Adrenal gland (tissue), 12 donors: ENCODE data around the gene EDNRA. TPM values are rescaled to one million over a fixed set of nuclear protein-coding genes. Genes with fewer than 3 reads are reported as not detected.

Experiments
- DNase-seq, 7 donors: peaks; one replicate each; pipeline ENCODE4 v3.0.0-alpha.2; 2019 to 2020
- H3K27ac ChIP-seq, 5 donors: fragments of 200-600 bp; sonication (generic) in 4 of 5; 1 replicate in 3 of 5; 2 replicates in 2 of 5; pipeline versions ENCODE4 v1.5.1 to v1.8.0; 2016 to 2020; ENCODE audit warnings: mild to moderate bottlenecking in 1 of 5
- H3K27me3 ChIP-seq: fragments of 200-600 bp; 2 replicates; pipeline ENCODE4 v1.8.0; 2021
- H3K36me3 ChIP-seq, 2 donors: fragments of 200-600 bp; replicated peaks in 1 of 2; 1 replicate in 1 of 2; 2 replicates in 1 of 2; pipeline versions ENCODE4 v1.5.1 to v1.8.0; 2018 to 2022
- H3K4me1 ChIP-seq, 2 donors: fragments of 200-600 bp; replicated peaks in 1 of 2; 1 replicate in 1 of 2; 2 replicates in 1 of 2; pipeline versions ENCODE4 v1.5.1 to v1.8.0; 2018 to 2021
- H3K4me3 ChIP-seq, 4 donors: fragments of 200-600 bp; sonication (generic) in 3 of 4; one replicate each; pipeline ENCODE4 v1.5.1; 2016 to 2018
- H3K9me3 ChIP-seq, 3 donors: fragments of 200-600 bp; sonication (generic) in 1 of 3; replicated peaks in 1 of 3; 1 replicate in 2 of 3; 2 replicates in 1 of 3; pipeline versions ENCODE4 v1.5.1 to v1.8.0; 2016 to 2021
- POLR2A ChIP-seq, 2 donors: fragments of 450-650 bp; IDR thresholded peaks; one replicate each; pipeline ENCODE4 v1.6.1; 2017; ENCODE audit warnings: antibody characterized with exemption in 2 of 2, mild to moderate bottlenecking in 2 of 2, moderate library complexity in 1 of 2
- WGBS, 4 donors: extraction: QIAGEN DNeasy Blood & Tissue Kit in 2 of 4; methylation state at CpG; one replicate each; pipeline versions ENCODE4 v1.1.5 to v1.1.7; 2013 to 2017; 5-methylcytosine and 5-hydroxymethylcytosine counted together
- intact Hi-C, 2 donors: fragments of 100-400 bp; cut with DNase I; formaldehyde crosslinking; loops; one replicate each; pipeline versions ENCODE4 v1.14.1 to v1.15.0; 2022 to 2023
- polyA plus RNA-seq, 3 donors: library from polyadenylated mRNA; stranded (reverse); fragments of 200-250 nt in 2 of 3; fragments of 350-450 nt in 1 of 3; fragmentation: Illumina TruSeq in 1 of 3; extraction: RNeasy Lipid Tissue Mini Kit (QIAGEN cat#74804) in 1 of 3; gene quantifications; one replicate each; pipeline ENCODE4 v1.2.3, GENCODE V29; 2013 to 2014
- total RNA-seq, 9 donors: library from RNA; depleted of rRNA in 4 of 9; stranded (reverse); fragments of >200 nt in 4 of 9; fragments of 120-200 nt in 1 of 9; fragmentation: NEBNext Ultra II Directional in 1 of 9; extraction: Animal tissue kit (Norgen Biotek cat#: 25700) in 1 of 9; gene quantifications; one replicate each; pipeline versions ENCODE4 v1.1.0 to v1.2.4, GENCODE V29; 2013 to 2023
- TF ChIP-seq, protein P1 (sequence below), 6 experiments: fragments of 450-650 bp in 4 of 6; fragments of 200-600 bp in 2 of 6; sonication (generic) in 1 of 6; IDR thresholded peaks; 1 replicate in 5 of 6; 2 replicates in 1 of 6; pipeline versions ENCODE4 v1.5.1 to v1.8.0; 2016 to 2021; ENCODE audit warnings: antibody characterized with exemption in 6 of 6, mild to moderate bottlenecking in 2 of 6, moderate library complexity in 1 of 6
- donor health status: healthy with polysubstance abuse.
- donor health status: Bipolar disorder and iron deficiency.
- donor health status: DM: yes; HTN: yes; CAD: no.
- donor health status: DM: no; HTN: no; CAD: no.
- donor health status: DM: no; HTN: no; CAD: no.
- donor health status: DM: yes; HTN: yes; CAD: no.

EDNRA gene
- total and polyA plus RNA-seq, 12 donors, result 1.6 to 9.7 (median 4.5) TPM

DNA sequence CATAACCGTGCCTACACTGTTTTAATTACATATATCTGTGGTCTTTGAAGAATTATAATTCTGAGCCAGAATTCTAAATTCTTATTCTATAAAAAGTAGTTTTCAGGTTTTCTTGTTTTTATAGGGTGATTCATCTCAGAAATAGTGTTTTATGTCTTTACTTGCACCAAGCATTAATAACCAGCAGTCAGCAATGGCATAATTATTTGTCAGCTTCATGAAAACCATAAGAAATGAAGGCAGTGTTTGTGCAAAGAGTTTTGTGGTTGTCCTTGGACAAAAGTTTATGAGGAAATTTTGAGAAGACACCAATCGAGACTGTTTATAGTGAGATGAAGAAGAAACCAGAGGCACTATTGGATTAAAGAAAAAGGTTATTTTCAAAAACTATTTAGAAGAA is 37.2 kb downstream of the EDNRA start:
- no peak for TF ChIP-seq POLR2A (IDR thresholded peaks at IDR 0.05)
- TF ChIP-seq, protein P1, sequence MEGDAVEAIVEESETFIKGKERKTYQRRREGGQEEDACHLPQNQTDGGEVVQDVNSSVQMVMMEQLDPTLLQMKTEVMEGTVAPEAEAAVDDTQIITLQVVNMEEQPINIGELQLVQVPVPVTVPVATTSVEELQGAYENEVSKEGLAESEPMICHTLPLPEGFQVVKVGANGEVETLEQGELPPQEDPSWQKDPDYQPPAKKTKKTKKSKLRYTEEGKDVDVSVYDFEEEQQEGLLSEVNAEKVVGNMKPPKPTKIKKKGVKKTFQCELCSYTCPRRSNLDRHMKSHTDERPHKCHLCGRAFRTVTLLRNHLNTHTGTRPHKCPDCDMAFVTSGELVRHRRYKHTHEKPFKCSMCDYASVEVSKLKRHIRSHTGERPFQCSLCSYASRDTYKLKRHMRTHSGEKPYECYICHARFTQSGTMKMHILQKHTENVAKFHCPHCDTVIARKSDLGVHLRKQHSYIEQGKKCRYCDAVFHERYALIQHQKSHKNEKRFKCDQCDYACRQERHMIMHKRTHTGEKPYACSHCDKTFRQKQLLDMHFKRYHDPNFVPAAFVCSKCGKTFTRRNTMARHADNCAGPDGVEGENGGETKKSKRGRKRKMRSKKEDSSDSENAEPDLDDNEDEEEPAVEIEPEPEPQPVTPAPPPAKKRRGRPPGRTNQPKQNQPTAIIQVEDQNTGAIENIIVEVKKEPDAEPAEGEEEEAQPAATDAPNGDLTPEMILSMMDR (IDR thresholded peaks at IDR 0.05), result no peak
- no peaks in the 10 kb centered on the region for H3K36me3 ChIP-seq
- no peak overlapping the region for H3K4me3 ChIP-seq
- H3K27ac ChIP-seq, result no peak overlapping the region
- 59 to 83% (median 71%) methylated on average over 2 of the region's 2 CpGs for WGBS, 4 donors
- no peaks in the 10 kb centered on the region for H3K9me3 ChIP-seq
- DNase-seq, result no peak
- no peaks in the 10 kb centered on the region for H3K27me3 ChIP-seq
- intact Hi-C loops, result loop anchor here in 1 of 2 donors (10.0 kb wide), 1 partner anchor 77 kb away; no protein-coding TSS in a partner anchor
- H3K4me1 ChIP-seq, result no peaks in the 10 kb centered on the region

- intact Hi-C loops, result loop anchor here in 1 of 2 donors (10.0 kb wide), 1 partner anchor 76 kb away; no protein-coding TSS in a partner anchor
Observed at GRCh38 chr4:147518846-147519767, 38.2 kb downstream of the EDNRA start.

GRCh38 chr4:147524601-147525000 is 43.7 kb downstream of the EDNRA start:
- Histone ChIP-seq H3K27me3 (no peaks in the 10 kb centered on the region), H3K9me3 (no peaks in the 10 kb centered on the region), H3K4me3 (no peak overlapping the region), H3K4me1 (peaks cover 0 to 6% of the 10 kb centered on the region in 2 donors), H3K27ac (no peak overlapping the region), H3K36me3 (no peaks in the 10 kb centered on the region)
- WGBS, 4 donors, result 21 to 38% (median 26%) methylated on average over 1 of the region's 1 CpG
- DNase-seq, result no peak
- TF ChIP-seq, protein P1 (IDR thresholded peaks at IDR 0.05), result no peak
- intact Hi-C loops, result loop anchor here in 1 of 2 donors (5.0 kb wide), 1 partner anchor 63 kb away; no protein-coding TSS in a partner anchor

More at GRCh38 chr4:147518846-147519767, 38.2 kb downstream of the EDNRA start:
- peak; percentile 51 to 87 (median 73) for DNase-seq
- Histone ChIP-seq H3K4me3 (no peak overlapping the region), H3K36me3 (no peaks in the 10 kb centered on the region), H3K27ac (no peak overlapping the region), H3K27me3 (no peaks in the 10 kb centered on the region), H3K9me3 (no peaks in the 10 kb centered on the region), H3K4me1 (no peaks in the 10 kb centered on the region)
- 77 to 92% (median 80%) methylated on average over 3 of the region's 3 CpGs for WGBS, 4 donors
- TF ChIP-seq POLR2A (IDR thresholded peaks at IDR 0.05), result no peak
- TF ChIP-seq, protein P1 (IDR thresholded peaks at IDR 0.05), result peak; percentile 73 to 88 (median 78)

DNA sequence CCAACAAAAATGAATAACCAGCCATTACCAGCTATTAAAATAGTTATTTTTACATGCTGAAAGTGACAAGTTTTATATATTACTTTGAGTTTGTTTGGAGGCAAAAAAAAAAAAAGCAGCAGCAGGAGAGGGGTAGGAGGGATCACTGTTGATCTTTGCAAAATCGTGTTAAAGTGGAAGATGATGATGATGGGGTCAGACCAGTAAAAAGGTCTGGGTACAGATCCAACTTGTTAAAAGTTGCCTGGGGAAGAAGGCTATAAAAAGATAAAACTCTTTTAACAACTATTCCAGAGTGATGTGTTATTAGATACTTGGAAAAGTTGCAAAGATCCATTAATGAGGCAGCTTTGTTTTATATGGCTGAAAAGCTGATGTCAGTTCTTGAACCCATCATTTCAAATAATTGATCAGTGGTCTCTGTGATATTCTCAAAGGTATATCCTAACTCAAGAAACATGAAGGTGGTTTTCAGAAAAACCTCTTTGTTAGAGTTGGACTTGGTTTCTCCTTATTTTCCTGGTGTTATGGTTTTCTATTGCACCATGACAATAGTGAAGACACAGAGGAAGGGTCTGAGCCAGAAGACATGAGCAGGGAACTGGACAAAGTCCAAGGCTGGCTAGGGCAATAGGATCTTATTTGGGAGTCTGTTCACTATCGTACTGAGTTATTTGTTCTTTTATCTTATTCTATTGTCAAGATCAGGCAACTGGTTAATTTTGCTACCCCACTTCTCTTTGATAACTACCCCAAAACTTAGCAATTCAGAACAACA is 44.8 kb downstream of the EDNRA start:
- H3K27ac ChIP-seq, result no peak overlapping the region
- H3K9me3 ChIP-seq, result no peaks in the 10 kb centered on the region
- WGBS, 4 donors, result 54 to 64% (median 58%) methylated on average over 2 of the region's 2 CpGs
- no peaks in the 10 kb centered on the region for H3K27me3 ChIP-seq
- H3K4me1 ChIP-seq, result peaks cover 0 to 6% of the 10 kb centered on the region in 2 donors
- H3K4me3 ChIP-seq, result no peak overlapping the region
- intact Hi-C loops, result no loop called here
- no peak for DNase-seq
- no peaks in the 10 kb centered on the region for H3K36me3 ChIP-seq
- no peak for TF ChIP-seq POLR2A (IDR thresholded peaks at IDR 0.05)
- TF ChIP-seq, protein P1 (IDR thresholded peaks at IDR 0.05), result no peak
